ENCODE measurements around the gene DYRK3. TPM values are rescaled to one million over a fixed set of nuclear protein-coding genes. Genes with fewer than 3 reads are reported as not detected.

The DYRK3 gene
- total and polyA plus RNA-seq, 2 of the 13 experiments (the other 11 are each of a cell fraction or from before 2014, with no cell fraction given), result 0.48 to 2.8 TPM

DNA sequence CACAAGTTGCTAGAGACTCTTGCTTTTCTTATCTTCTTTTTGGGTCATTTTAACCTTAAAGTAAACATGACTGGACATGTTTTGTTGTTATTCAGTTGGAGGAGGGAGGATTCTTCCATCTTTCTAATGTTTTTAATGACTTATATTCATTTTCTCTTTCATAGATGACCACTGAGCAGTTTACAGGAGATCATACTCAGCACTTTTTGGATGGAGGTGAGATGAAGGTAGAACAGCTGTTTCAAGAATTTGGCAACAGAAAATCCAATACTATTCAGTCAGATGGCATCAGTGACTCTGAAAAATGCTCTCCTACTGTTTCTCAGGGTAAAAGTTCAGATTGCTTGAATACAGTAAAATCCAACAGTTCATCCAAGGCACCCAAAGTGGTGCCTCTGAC lies 11.9 kb downstream of the DYRK3 start:
- Histone ChIP-seq H3K4me1 (ENCODE audit: insufficient read depth, low read length) (no peaks in the 10 kb centered on the region), H3K36me3 (replicated peaks in 1 of 2; ENCODE audit: control insufficient read depth in 1 of 2, insufficient read depth in 2 of 2, low read length in 2 of 2) (peaks cover 0 to 7% of the 10 kb centered on the region in 2 experiments; a peak in 1 of 5 replicates), H3K27ac (ENCODE audit: extremely low read length, insufficient read depth, low read length) (no peak overlapping the region), H4K20me1 (ENCODE audit: insufficient read depth, low read length) (no peaks in the 10 kb centered on the region), H3K9me3 (ENCODE audit: low read length) (no peaks in the 10 kb centered on the region), H3K79me2 (ENCODE audit: insufficient read depth, low read length) (no peaks in the 10 kb centered on the region), H3K4me2 (ENCODE audit: low read depth, low read length) (no peak overlapping the region), H3K4me3 (replicated peaks in 1 of 3; ENCODE audit: insufficient read depth in 1 of 3, low read depth in 2 of 3, low read length in 3 of 3) (no peak overlapping the region), H3K27me3 (ENCODE audit: control insufficient read depth in 1 of 2, insufficient read depth in 2 of 2, low read length in 2 of 2) (no peaks in the 10 kb centered on the region), H2AFZ (ENCODE audit: low read length) (no peak overlapping the region), H3K9ac (ENCODE audit: insufficient read depth, low read depth, low read length) (no peak overlapping the region)
- FAIRE-seq (no peak), ATAC-seq (no peak), DNase-seq (ENCODE audit: low spot score) (no peak)
- ChIA-PET CTCF (ENCODE audit: low intra/inter-chr PET ratio, low total read pairs) (no interaction called here), POLR2A (no interaction called here)
- in situ Hi-C loops (cut with HindIII; ENCODE audit: extremely low pct_ligation_motif_present, low pct_unique_long_range_greater_than_20kb), result loop anchor here (25.0 kb wide), 1 partner anchor 265 kb away; the partner anchor contains the start of gene FCMR
- TF ChIP-seq CBX5 (CRISPR knock-in tag; IDR thresholded peaks at IDR 0.05; ENCODE audit: borderline replicate concordance) (no peak), PCBP1 (IDR thresholded peaks at IDR 0.05; ENCODE audit: borderline replicate concordance, low read depth, low read length) (no peak), MEIS2 (CRISPR knock-in tag; IDR thresholded peaks at IDR 0.05) (no peak), GABPA (IDR thresholded peaks at IDR 0.05; ENCODE audit: low read depth, low read length) (no peak), GABPA (CRISPR knock-in tag; IDR thresholded peaks at IDR 0.05; ENCODE audit: low read depth) (no peak), ZNF552 (CRISPR knock-in tag; IDR thresholded peaks at IDR 0.05; ENCODE audit: borderline replicate concordance) (no peak), NFKBIZ (CRISPR knock-in tag; IDR thresholded peaks at IDR 0.05) (no peak)
- TF ChIP-seq, protein P1, sequence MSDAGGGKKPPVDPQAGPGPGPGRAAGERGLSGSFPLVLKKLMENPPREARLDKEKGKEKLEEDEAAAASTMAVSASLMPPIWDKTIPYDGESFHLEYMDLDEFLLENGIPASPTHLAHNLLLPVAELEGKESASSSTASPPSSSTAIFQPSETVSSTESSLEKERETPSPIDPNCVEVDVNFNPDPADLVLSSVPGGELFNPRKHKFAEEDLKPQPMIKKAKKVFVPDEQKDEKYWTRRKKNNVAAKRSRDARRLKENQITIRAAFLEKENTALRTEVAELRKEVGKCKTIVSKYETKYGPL (CRISPR knock-in tag; IDR thresholded peaks at IDR 0.05), result no peak
- TF ChIP-seq, protein P2, sequence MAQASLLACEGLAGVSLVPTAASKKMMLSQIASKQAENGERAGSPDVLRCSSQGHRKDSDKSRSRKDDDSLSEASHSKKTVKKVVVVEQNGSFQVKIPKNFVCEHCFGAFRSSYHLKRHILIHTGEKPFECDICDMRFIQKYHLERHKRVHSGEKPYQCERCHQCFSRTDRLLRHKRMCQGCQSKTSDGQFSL (CRISPR knock-in tag; IDR thresholded peaks at IDR 0.05), result no peak
- TF ChIP-seq, protein P3, sequence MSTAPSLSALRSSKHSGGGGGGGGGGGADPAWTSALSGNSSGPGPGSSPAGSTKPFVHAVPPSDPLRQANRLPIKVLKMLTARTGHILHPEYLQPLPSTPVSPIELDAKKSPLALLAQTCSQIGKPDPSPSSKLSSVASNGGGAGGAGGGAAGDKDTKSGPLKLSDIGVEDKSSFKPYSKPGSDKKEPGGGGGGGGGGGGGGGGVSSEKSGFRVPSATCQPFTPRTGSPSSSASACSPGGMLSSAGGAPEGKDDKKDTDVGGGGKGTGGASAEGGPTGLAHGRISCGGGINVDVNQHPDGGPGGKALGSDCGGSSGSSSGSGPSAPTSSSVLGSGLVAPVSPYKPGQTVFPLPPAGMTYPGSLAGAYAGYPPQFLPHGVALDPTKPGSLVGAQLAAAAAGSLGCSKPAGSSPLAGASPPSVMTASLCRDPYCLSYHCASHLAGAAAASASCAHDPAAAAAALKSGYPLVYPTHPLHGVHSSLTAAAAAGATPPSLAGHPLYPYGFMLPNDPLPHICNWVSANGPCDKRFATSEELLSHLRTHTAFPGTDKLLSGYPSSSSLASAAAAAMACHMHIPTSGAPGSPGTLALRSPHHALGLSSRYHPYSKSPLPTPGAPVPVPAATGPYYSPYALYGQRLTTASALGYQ (CRISPR knock-in tag; IDR thresholded peaks at IDR 0.05), result no peak
- TF ChIP-seq, protein P4, sequence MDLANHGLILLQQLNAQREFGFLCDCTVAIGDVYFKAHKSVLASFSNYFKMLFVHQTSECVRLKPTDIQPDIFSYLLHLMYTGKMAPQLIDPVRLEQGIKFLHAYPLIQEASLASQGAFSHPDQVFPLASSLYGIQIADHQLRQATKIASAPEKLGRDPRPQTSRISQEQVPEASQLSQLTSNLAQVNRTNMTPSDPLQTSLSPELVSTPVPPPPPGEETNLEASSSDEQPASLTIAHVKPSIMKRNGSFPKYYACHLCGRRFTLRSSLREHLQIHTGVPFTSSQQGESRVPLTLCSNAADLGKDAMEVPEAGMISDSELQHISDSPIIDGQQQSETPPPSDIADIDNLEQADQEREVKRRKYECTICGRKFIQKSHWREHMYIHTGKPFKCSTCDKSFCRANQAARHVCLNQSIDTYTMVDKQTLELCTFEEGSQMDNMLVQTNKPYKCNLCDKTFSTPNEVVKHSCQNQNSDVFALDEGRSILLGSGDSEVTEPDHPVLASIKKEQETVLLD (CRISPR knock-in tag; IDR thresholded peaks at IDR 0.05; ENCODE audit: low read depth), result no peak
- TF ChIP-seq, protein P5, sequence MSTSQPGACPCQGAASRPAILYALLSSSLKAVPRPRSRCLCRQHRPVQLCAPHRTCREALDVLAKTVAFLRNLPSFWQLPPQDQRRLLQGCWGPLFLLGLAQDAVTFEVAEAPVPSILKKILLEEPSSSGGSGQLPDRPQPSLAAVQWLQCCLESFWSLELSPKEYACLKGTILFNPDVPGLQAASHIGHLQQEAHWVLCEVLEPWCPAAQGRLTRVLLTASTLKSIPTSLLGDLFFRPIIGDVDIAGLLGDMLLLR (CRISPR knock-in tag; IDR thresholded peaks at IDR 0.05), result no peak
- intact Hi-C loops (cut with micrococcal nuclease; ENCODE audit: unreplicated experiment), result no loop called here
- no TSS peak for BruUV-seq (replicated peaks)
